GM23248 (cell line): ENCODE measurements around the gene SPOCK2.

ENCODE experiments used
- EZH2 ChIP-seq: fragments of 200-600 bp; sonication (generic); IDR thresholded peaks from 2 replicates; pipeline ENCODE4 v1.6.1; 2018; ENCODE audit warnings: antibody characterized with exemption, mild to moderate bottlenecking; ENCODE audit not compliant: insufficient read depth, poor library complexity, severe bottlenecking
- EZH2phosphoT487 ChIP-seq: fragments of 200-600 bp; sonication (generic); IDR thresholded peaks from 2 replicates; pipeline ENCODE4 v1.6.1; 2018; ENCODE audit warnings: antibody characterized with exemption, moderate library complexity, mild to moderate bottlenecking, low read depth; ENCODE audit not compliant: insufficient read depth

DNA sequence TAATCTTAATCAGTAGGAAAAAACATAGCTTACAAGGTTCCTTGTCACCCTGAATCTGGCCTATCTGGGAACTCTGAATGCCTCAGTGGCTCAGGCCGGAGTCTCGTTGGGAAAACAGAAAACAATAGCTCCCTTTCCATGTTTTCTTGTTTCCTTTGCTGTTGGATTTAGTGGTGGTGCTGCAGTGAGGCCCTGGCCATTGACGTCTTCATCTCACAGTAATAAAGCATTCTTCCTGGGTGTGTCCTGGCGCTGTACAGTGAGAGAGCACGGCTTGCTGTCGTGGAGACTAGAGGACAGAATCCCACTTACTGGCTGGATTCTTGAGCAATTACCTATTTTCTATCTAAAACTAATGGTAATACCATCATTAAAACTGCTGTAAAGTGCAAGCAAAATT is 1.3 kb upstream of the SPOCK2 start:
- TF ChIP-seq EZH2: no peak
- no peak for TF ChIP-seq EZH2phosphoT487
